Caco-2 (cell line): ENCODE measurements around the gene FAM131B. TPM values are rescaled to one million over a fixed set of nuclear protein-coding genes. Genes with fewer than 3 reads are reported as not detected.

ENCODE experiments used
- BruUV-seq: library from RNA; stranded (reverse); fragments of 400-500 nt; replicated peaks from 2 replicates; lab custom pipeline; 2021; lab: Mats Ljungman, UMichigan
- CTCF ChIA-PET: fragments of 300-600 bp; sonication (Branson Sonifier 250); formaldehyde crosslinking; loops from one replicate; lab custom pipeline; 2022; ENCODE audit warnings: antibody characterized with exemption; lab: Charles Lee
- POLR2A ChIA-PET: fragments of 300-600 bp; sonication (Branson Sonifier 250); formaldehyde crosslinking; loops from one replicate; lab custom pipeline; 2022; ENCODE audit warnings: antibody characterized with exemption; lab: Charles Lee
- DNase-seq, 2 experiments: peaks; one replicate each; pipeline versions ENCODE4 v3.0.0 to v3.0.0-alpha.2; 2020 to 2022
- H3K27me3 ChIP-seq: replicated peaks from 2 replicates; pipeline ENCODE4 v1.6.0; 2011; ENCODE audit warnings: low read length; ENCODE audit not compliant: control insufficient read depth, insufficient read depth
- H3K36me3 ChIP-seq: 2 replicates; pipeline ENCODE4 v1.5.1; 2011; ENCODE audit warnings: low read length; ENCODE audit not compliant: control insufficient read depth, insufficient read depth
- H3K4me1 ChIP-seq: fragments of 250-450 bp; sonication (Bioruptor Pico); 2 replicates; pipeline ENCODE4 v1.5.1; 2020; ENCODE audit warnings: mild to moderate bottlenecking
- H3K4me3 ChIP-seq: 2 replicates; pipeline ENCODE4 v1.5.1; 2011; ENCODE audit warnings: low read depth, mild to moderate bottlenecking, control low read depth, low read length
- H3K9me3 ChIP-seq: fragments of 250-450 bp; sonication (Bioruptor Pico); 2 replicates; pipeline ENCODE4 v1.5.1; 2020; ENCODE audit warnings: mild to moderate bottlenecking, moderate library complexity
- H3K27ac Mint-ChIP-seq: one replicate; pipeline ENCODE4 v1.8.0; 2022; ENCODE audit warnings: mixed read lengths; ENCODE audit not compliant: unreplicated experiment
- H3K27me3 Mint-ChIP-seq: one replicate; pipeline ENCODE4 v1.8.0; 2022; ENCODE audit warnings: mixed read lengths; ENCODE audit not compliant: insufficient read depth, unreplicated experiment
- H3K36me3 Mint-ChIP-seq: one replicate; pipeline ENCODE4 v1.8.0; 2022; ENCODE audit warnings: mild to moderate bottlenecking, mixed read lengths; ENCODE audit not compliant: insufficient read depth, unreplicated experiment
- H3K4me1 Mint-ChIP-seq: one replicate; pipeline ENCODE4 v1.8.0; 2022; ENCODE audit warnings: low read depth, mixed read lengths; ENCODE audit not compliant: unreplicated experiment
- H3K4me3 Mint-ChIP-seq: one replicate; pipeline ENCODE4 v1.8.0; 2022; ENCODE audit warnings: mild to moderate bottlenecking, moderate library complexity, mixed read lengths; ENCODE audit not compliant: unreplicated experiment
- H3K9me3 Mint-ChIP-seq: one replicate; pipeline ENCODE4 v1.8.0; 2022; ENCODE audit warnings: mixed read lengths; ENCODE audit not compliant: unreplicated experiment
- CTCF ChIP-seq, 2 experiments: fragments of 200-600 bp in 1 of 2; IDR thresholded peaks; 1 replicate in 1 of 2; 2 replicates in 1 of 2; pipeline versions ENCODE4 v1.5.1 to v1.8.0; 2011 to 2022; ENCODE audit warnings: antibody characterized with exemption in 1 of 2, control low read depth in 1 of 2, inconsistent platforms in 1 of 2, low read depth in 1 of 2, low read length in 1 of 2, mild to moderate bottlenecking in 1 of 2, moderate library complexity in 1 of 2; ENCODE audit not compliant: insufficient read depth in 1 of 2, severe bottlenecking in 1 of 2, unreplicated experiment in 1 of 2
- intact Hi-C: fragments of 100-400 bp; cut with micrococcal nuclease; formaldehyde crosslinking; loops from one replicate; pipeline ENCODE4 v1.10.0; 2022; ENCODE audit not compliant: unreplicated experiment
- microRNA-seq: library from miRNA; unstranded; fragments of <30 nt; microRNA quantifications from one replicate; pipeline ENCODE4 v1.2.0, GENCODE V29; 2022
- total RNA-seq: library from RNA; stranded (reverse); gene quantifications from 2 replicates; pipeline ENCODE4 v1.2.3, GENCODE V29; 2022

The FAM131B gene
- total RNA-seq, 1 experiment from 2014 or later, result 22.3 TPM

GRCh38 chr7:143303733-143304132 is 58.8 kb downstream of the FAM131B start:
- intact Hi-C loops, result no loop called here
- H3K9me3 Mint-ChIP-seq, result no peaks in the 10 kb centered on the region

More at GRCh38 chr7:143303733-143304132, 58.8 kb downstream of the FAM131B start:
- Mint-ChIP-seq H3K36me3 (peaks cover 100% of the 10 kb centered on the region), H3K4me3 (no peak overlapping the region), H3K27ac (no peak overlapping the region), H3K4me1 (peaks cover 9% of the 10 kb centered on the region), H3K27me3 (no peaks in the 10 kb centered on the region)
- no peak for TF ChIP-seq CTCF (IDR thresholded peaks at IDR 0.05; ENCODE audit: insufficient read depth in 1 of 2, low read depth in 1 of 2, low read length in 1 of 2, severe bottlenecking in 1 of 2, unreplicated experiment in 1 of 2)
- ChIA-PET CTCF (no interaction called here), POLR2A (no interaction called here)
- Histone ChIP-seq H3K4me1 (0 out of 2 replicates have a peak, but pooled peaks cover 6% of the 10 kb centered on the region), H3K36me3 (peaks cover 11% of the 10 kb centered on the region), H3K9me3 (no peaks in the 10 kb centered on the region), H3K27me3 (no peaks in the 10 kb centered on the region), H3K4me3 (no peak overlapping the region)
- no peak for DNase-seq
- no TSS peak for BruUV-seq

Small RNA genes within 50 kb of the gene (microRNA-seq; reads per million reads assigned to microRNA genes)
- 0.56 reads per million for gene MIR6892

Other genes with a start within 250 kb of the FAM131B start
- not detected in 2 replicates for gene PIP, start 230.6 kb downstream of the FAM131B start, total RNA-seq
- not detected in 2 replicates for gene TAS2R39, start 179.3 kb downstream of the FAM131B start, total RNA-seq
- not detected in 2 replicates for gene TAS2R40, start 140.7 kb downstream of the FAM131B start, total RNA-seq
- gene GSTK1, start 99.3 kb downstream of the FAM131B start, total RNA-seq, result 127 and 134 TPM in 2 replicates
- 19.1 and 26.2 TPM in 2 replicates for gene TMEM139, start 77.8 kb downstream of the FAM131B start, total RNA-seq
- 51.7 and 62.0 TPM in 2 replicates for gene CASP2, start 74.4 kb downstream of the FAM131B start, total RNA-seq
- gene CLCN1, start 46.6 kb downstream of the FAM131B start, total RNA-seq, result 1.8 and 1.9 TPM in 2 replicates
- 147 and 160 TPM in 2 replicates for gene ZYX, start 18.6 kb upstream of the FAM131B start, total RNA-seq
- gene EPHA1, start 46.1 kb upstream of the FAM131B start, total RNA-seq, result 66.6 and 69.2 TPM in 2 replicates
- not detected in 2 replicates for gene TAS2R60, start 80.7 kb upstream of the FAM131B start, total RNA-seq
- gene TAS2R41, start 115.2 kb upstream of the FAM131B start, total RNA-seq, result not detected in 2 replicates
- gene CTAGE15, start 209.1 kb upstream of the FAM131B start, total RNA-seq, result not detected in 2 replicates